ENCODE data around the gene SCNN1A.

- TF ChIP-seq POLR2A (IDR thresholded peaks at IDR 0.05): no peak
- TF ChIP-seq CTCF (IDR thresholded peaks at IDR 0.05): no peak
Measured at GRCh38 chr12:6323995-6324711, 51.2 kb downstream of the SCNN1A start.
